Measurements from ENCODE around the gene FILIP1.
"Not testable (repeated sequence)": the region's sequence is repeated elsewhere in the genome, so short reads cannot be mapped to it uniquely, and the experiment has no call there.

Gene FILIP1

DNA sequence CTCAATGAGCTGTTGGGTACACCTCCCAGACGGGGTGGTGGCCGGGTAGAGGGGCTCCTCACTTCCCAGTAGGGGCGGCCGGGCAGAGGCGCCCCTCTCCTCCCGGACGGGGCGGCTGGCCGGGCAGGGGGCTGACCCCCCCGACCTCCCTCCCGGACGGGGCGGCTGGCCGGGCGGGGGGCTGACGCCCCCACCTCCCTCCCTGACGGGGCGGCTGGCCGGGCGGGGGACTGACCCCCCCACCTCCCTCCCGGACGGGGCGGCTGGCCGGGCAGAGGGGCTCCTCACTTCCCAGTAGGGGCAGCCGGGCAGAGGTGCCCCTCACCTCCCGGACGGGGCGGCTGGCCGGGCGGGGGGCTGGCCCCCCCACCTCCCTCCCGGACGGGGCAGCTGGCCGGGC is 52.1 kb downstream of the FILIP1 start:
- H3K27ac ChIP-seq (ENCODE audit: insufficient read depth, low read length, poor library complexity, severe bottlenecking); H3K4me3 ChIP-seq (ENCODE audit: insufficient read depth, low read depth, low read length, poor library complexity, severe bottlenecking); H3K36me3 ChIP-seq (ENCODE audit: control insufficient read depth, insufficient read depth, low read length); H3K4me1 ChIP-seq (ENCODE audit: control insufficient read depth, insufficient read depth, low read length, poor library complexity, severe bottlenecking); H3K9me3 ChIP-seq (ENCODE audit: control insufficient read depth, low read length); DNase-seq; H3K27me3 ChIP-seq (replicated peaks; ENCODE audit: control insufficient read depth, insufficient read depth, low read length, poor library complexity, severe bottlenecking): not testable (repeated sequence)

DNA sequence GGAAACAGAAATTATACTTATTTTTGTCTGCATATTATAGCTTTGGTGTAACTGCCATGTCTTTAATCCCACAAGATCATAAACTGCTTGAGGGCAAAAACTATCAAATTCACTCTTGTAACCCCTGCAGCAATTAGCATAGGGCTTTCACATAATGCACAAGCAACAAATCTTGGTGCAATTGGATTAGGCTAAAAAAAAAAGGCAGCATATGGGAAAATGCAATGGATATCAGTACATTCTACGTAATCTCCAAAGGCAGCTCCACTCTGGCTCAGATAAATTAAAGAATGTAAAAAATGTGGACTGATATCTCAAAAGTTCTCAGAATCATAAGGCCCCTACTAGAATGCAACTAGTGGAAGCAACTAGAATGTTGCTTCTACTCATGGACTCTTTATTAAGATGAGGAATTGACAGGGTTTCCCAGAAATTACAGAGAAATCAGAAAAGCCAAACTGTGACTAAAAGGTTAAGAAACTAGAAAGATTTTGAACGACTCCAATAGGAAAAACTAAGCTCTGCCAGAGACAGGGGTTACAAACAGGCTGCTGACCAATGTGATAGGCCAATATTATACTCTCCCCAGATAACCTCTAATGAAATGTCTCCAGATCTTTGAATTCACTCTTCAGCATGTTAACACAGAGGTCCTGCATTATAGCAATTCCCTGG is 55.0 kb downstream of the FILIP1 start:
- H3K27ac ChIP-seq (ENCODE audit: insufficient read depth, low read length, poor library complexity, severe bottlenecking): no peak overlapping the region
- H3K27me3 ChIP-seq (replicated peaks; ENCODE audit: control insufficient read depth, insufficient read depth, low read length, poor library complexity, severe bottlenecking): no peaks in the 10 kb centered on the region
- H3K4me3 ChIP-seq (ENCODE audit: insufficient read depth, low read depth, low read length, poor library complexity, severe bottlenecking): no peak overlapping the region
- no peak for DNase-seq
- no peaks in the 10 kb centered on the region for H3K36me3 ChIP-seq (ENCODE audit: control insufficient read depth, insufficient read depth, low read length)
- no peaks in the 10 kb centered on the region for H3K4me1 ChIP-seq (ENCODE audit: control insufficient read depth, insufficient read depth, low read length, poor library complexity, severe bottlenecking)
- H3K9me3 ChIP-seq (ENCODE audit: control insufficient read depth, low read length): no peaks in the 10 kb centered on the region

DNA sequence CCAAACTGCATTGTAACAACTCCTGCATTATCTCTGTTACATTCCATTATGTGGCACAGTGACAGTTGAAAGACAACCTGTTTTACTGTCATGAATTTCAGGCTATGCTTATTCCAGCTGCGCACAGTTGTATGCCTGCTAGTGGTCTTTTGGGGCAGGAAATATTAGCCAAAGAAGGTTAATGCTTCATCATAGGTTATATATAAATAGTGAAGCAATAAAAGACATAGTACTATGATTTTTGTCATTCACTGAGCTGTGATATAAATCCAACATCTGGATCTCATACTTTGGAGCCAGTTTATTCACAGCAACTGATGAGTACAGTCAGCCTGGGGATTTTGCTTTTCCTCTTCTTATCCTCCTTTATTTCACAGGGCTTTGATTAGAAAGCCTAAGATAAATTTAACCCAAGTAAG is 55.6 kb downstream of the FILIP1 start:
- H3K27me3 ChIP-seq (replicated peaks; ENCODE audit: control insufficient read depth, insufficient read depth, low read length, poor library complexity, severe bottlenecking): no peaks in the 10 kb centered on the region

DNA sequence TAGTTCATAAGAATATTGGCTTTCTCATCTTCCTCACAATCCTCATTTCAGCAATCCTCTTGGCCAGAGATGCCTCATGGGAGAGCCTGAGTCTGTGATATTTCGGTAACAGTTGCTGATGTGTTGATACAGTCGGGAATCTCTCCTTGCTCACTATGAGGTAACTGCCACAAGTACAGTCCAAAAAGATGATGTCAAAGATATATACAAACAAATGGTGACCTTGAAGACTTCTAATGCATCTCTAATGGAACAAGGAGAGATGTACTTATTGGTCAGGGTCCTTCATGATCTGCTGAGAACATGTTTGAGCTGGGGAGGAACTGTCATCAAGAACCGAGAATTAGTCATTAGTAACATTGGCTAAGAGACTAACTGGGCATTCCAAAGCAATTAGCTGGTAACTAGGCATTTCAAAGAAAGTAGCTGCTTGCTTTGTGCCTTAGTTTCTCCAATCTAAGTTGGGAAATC is 56.1 kb downstream of the FILIP1 start:
- Histone ChIP-seq H3K36me3 (ENCODE audit: control insufficient read depth, insufficient read depth, low read length) (no peaks in the 10 kb centered on the region), H3K27ac (ENCODE audit: insufficient read depth, low read length, poor library complexity, severe bottlenecking) (no peak overlapping the region), H3K9me3 (ENCODE audit: control insufficient read depth, low read length) (no peaks in the 10 kb centered on the region), H3K4me3 (ENCODE audit: insufficient read depth, low read depth, low read length, poor library complexity, severe bottlenecking) (no peak overlapping the region), H3K27me3 (replicated peaks; ENCODE audit: control insufficient read depth, insufficient read depth, low read length, poor library complexity, severe bottlenecking) (no peaks in the 10 kb centered on the region), H3K4me1 (ENCODE audit: control insufficient read depth, insufficient read depth, low read length, poor library complexity, severe bottlenecking) (no peaks in the 10 kb centered on the region)
- no peak for DNase-seq

More for the DNA sequence above, 55.6 kb downstream of the FILIP1 start:
- no peak for DNase-seq
- Histone ChIP-seq H3K4me3 (ENCODE audit: insufficient read depth, low read depth, low read length, poor library complexity, severe bottlenecking) (no peak overlapping the region), H3K9me3 (ENCODE audit: control insufficient read depth, low read length) (no peaks in the 10 kb centered on the region), H3K4me1 (ENCODE audit: control insufficient read depth, insufficient read depth, low read length, poor library complexity, severe bottlenecking) (no peaks in the 10 kb centered on the region), H3K27ac (ENCODE audit: insufficient read depth, low read length, poor library complexity, severe bottlenecking) (no peak overlapping the region), H3K36me3 (ENCODE audit: control insufficient read depth, insufficient read depth, low read length) (no peaks in the 10 kb centered on the region)

DNA sequence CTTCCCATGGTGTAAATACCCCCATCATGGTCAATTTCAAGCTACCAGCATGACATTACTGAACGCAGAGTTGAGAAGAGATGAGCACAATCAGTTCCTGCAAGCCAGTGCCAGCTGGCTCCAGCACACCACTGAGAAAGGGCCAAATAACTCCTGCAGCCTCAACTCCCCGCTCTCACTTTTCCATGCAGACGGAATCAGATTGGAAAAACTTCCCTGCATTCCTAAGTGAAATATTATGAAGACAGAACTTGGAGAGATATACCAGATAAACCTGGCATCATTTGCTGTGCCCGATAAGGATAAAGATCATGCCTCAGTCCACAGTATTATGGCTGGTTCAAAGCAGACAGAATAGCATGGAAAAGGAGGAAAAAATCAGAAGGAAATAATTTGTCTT is 56.7 kb downstream of the FILIP1 start:
- Histone ChIP-seq H3K9me3 (ENCODE audit: control insufficient read depth, low read length) (no peaks in the 10 kb centered on the region), H3K36me3 (ENCODE audit: control insufficient read depth, insufficient read depth, low read length) (no peaks in the 10 kb centered on the region), H3K4me3 (ENCODE audit: insufficient read depth, low read depth, low read length, poor library complexity, severe bottlenecking) (no peak overlapping the region), H3K4me1 (ENCODE audit: control insufficient read depth, insufficient read depth, low read length, poor library complexity, severe bottlenecking) (no peaks in the 10 kb centered on the region), H3K27ac (ENCODE audit: insufficient read depth, low read length, poor library complexity, severe bottlenecking) (no peak overlapping the region), H3K27me3 (replicated peaks; ENCODE audit: control insufficient read depth, insufficient read depth, low read length, poor library complexity, severe bottlenecking) (no peaks in the 10 kb centered on the region)
- DNase-seq: no peak

DNA sequence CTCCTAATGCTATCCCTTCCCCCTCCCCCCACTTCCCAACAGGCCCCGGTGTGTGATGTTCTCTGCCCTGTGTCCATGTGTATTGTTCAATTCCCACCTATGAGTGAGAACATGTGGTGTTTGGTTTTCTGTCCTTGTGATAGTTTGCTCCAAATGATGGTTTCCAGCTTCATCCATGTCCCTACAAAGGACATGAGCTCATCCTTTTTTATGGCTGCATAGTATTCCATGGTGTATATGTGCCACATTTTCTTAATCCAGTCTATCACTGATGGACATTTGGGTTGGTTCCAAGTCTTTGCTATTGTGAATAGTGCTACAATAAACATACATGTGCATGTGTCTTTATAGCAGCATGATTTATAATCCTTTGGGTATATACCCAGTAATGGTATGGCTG is 60.8 kb downstream of the FILIP1 start:
- H3K4me1 ChIP-seq (ENCODE audit: control insufficient read depth, insufficient read depth, low read length, poor library complexity, severe bottlenecking); H3K4me3 ChIP-seq (ENCODE audit: insufficient read depth, low read depth, low read length, poor library complexity, severe bottlenecking); DNase-seq; H3K27ac ChIP-seq (ENCODE audit: insufficient read depth, low read length, poor library complexity, severe bottlenecking); H3K27me3 ChIP-seq (replicated peaks; ENCODE audit: control insufficient read depth, insufficient read depth, low read length, poor library complexity, severe bottlenecking); H3K36me3 ChIP-seq (ENCODE audit: control insufficient read depth, insufficient read depth, low read length); H3K9me3 ChIP-seq (ENCODE audit: control insufficient read depth, low read length): not testable (repeated sequence)

DNA sequence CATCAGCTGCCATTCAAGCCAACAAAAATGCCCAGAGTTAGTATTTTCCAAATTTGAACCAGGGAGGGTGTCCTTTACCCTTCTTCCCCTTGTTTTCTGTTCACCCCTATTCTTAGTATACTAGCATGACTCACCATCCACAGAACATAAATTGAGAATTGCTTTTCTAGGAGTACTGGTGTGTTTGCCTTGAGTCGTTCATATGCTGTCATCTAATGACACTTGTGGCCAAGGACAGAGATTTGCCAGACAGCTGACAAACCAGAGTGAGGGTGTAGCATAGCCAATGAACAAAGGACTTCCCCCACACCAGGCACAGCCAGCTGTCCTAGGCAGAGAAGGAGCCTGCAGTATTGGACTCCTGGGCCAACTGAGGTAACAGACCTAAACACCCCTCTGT is 62.2 kb downstream of the FILIP1 start:
- no peak for DNase-seq
- H3K4me3 ChIP-seq (ENCODE audit: insufficient read depth, low read depth, low read length, poor library complexity, severe bottlenecking): no peak overlapping the region
- no peak overlapping the region for H3K27ac ChIP-seq (ENCODE audit: insufficient read depth, low read length, poor library complexity, severe bottlenecking)
- no peaks in the 10 kb centered on the region for H3K36me3 ChIP-seq (ENCODE audit: control insufficient read depth, insufficient read depth, low read length)
- no peaks in the 10 kb centered on the region for H3K4me1 ChIP-seq (ENCODE audit: control insufficient read depth, insufficient read depth, low read length, poor library complexity, severe bottlenecking)
- H3K9me3 ChIP-seq (ENCODE audit: control insufficient read depth, low read length): no peaks in the 10 kb centered on the region
- H3K27me3 ChIP-seq (replicated peaks; ENCODE audit: control insufficient read depth, insufficient read depth, low read length, poor library complexity, severe bottlenecking): no peaks in the 10 kb centered on the region

DNA sequence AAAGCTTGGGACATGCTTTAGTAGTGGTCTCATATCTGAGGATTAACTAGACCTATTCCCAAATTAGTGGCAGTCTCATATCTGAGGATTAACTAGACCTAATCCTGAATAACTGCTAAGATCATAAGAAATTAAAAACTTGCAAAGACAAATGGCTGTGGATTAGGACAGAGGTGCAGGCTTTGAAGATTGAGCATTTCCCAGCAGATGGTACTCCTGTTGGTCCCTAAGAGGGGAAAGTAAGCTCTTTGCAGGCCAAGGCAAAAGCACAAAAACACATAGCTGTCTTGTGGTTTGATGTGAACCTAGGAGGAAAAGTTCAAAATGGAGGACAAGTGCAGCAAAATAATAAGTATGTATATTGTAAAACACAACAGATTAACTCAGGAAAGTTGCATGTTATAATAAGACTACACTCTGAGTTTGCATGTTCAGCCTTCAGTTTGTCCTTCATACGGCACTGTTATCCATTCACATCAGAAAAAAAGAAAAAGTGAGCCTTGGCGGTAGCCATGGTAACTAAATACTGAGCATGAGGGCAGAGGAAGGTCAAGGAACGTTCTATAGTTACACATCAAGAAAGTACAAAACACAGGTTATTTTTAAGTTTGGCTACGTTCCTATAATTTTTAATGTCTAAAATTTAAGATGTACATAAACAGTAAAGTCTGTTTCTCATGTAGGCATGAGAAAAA is 62.8 kb downstream of the FILIP1 start:
- H3K36me3 ChIP-seq (ENCODE audit: control insufficient read depth, insufficient read depth, low read length): no peaks in the 10 kb centered on the region
- no peaks in the 10 kb centered on the region for H3K4me1 ChIP-seq (ENCODE audit: control insufficient read depth, insufficient read depth, low read length, poor library complexity, severe bottlenecking)
- no peaks in the 10 kb centered on the region for H3K9me3 ChIP-seq (ENCODE audit: control insufficient read depth, low read length)
- no peak for DNase-seq
- no peaks in the 10 kb centered on the region for H3K27me3 ChIP-seq (replicated peaks; ENCODE audit: control insufficient read depth, insufficient read depth, low read length, poor library complexity, severe bottlenecking)
- no peak overlapping the region for H3K27ac ChIP-seq (ENCODE audit: insufficient read depth, low read length, poor library complexity, severe bottlenecking)
- H3K4me3 ChIP-seq (ENCODE audit: insufficient read depth, low read depth, low read length, poor library complexity, severe bottlenecking): no peak overlapping the region

DNA sequence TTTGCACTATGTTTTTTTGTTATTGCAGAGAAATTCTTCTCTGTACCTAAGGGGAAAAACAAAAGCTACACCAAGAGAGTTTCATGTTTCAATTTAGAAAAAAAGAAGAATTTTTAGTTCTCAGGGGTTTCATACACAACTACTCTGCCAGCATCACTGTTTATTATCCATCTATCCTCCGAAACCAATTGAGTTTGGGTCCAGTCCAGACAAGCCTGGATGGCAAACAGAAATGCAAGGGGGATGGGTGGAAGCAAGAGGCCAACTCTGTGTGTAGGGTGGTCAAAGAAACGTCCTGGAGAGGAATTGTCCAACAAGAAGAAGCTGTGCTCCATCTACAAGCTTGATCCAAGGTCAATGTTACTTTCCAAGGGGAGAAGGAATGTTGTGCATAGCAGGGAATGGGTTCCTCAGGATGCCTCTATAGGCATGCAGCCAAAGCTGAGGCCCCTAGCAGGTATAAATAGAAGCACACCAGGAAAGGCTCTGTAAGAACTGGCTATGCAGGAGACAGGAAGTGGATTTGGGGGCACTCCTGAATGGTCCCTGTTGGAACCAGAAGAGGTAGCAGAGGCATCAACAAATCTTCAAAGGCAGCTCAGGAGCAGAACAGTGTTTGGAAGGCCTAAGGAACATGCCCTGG is 64.4 kb downstream of the FILIP1 start:
- DNase-seq: no peak
- Histone ChIP-seq H3K4me3 (ENCODE audit: insufficient read depth, low read depth, low read length, poor library complexity, severe bottlenecking) (no peak overlapping the region), H3K9me3 (ENCODE audit: control insufficient read depth, low read length) (no peaks in the 10 kb centered on the region), H3K36me3 (ENCODE audit: control insufficient read depth, insufficient read depth, low read length) (no peaks in the 10 kb centered on the region), H3K27ac (ENCODE audit: insufficient read depth, low read length, poor library complexity, severe bottlenecking) (no peak overlapping the region), H3K4me1 (ENCODE audit: control insufficient read depth, insufficient read depth, low read length, poor library complexity, severe bottlenecking) (no peaks in the 10 kb centered on the region), H3K27me3 (replicated peaks; ENCODE audit: control insufficient read depth, insufficient read depth, low read length, poor library complexity, severe bottlenecking) (no peaks in the 10 kb centered on the region)

DNA sequence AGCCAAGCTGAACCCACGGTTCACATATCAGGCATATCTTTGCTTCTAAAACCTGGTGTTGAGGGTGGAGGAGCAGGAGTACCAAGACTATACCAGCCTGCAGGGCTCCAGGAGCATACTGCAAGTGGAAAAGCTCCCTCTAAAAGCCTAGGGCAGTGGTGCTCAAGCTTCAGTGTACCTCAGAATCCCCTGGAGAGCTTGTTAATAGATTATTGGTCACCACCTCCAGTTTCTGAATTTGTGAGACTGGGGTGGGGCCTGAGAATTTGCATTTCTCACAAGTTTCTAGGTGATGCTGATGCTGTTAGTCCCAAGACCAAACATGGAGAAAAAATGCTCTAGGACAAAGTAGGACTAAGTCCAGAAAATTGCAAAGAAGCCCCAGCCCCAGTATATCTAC is 65.4 kb downstream of the FILIP1 start:
- Histone ChIP-seq H3K4me3 (ENCODE audit: insufficient read depth, low read depth, low read length, poor library complexity, severe bottlenecking) (no peak overlapping the region), H3K4me1 (ENCODE audit: control insufficient read depth, insufficient read depth, low read length, poor library complexity, severe bottlenecking) (no peaks in the 10 kb centered on the region), H3K36me3 (ENCODE audit: control insufficient read depth, insufficient read depth, low read length) (no peaks in the 10 kb centered on the region), H3K9me3 (ENCODE audit: control insufficient read depth, low read length) (no peaks in the 10 kb centered on the region), H3K27me3 (replicated peaks; ENCODE audit: control insufficient read depth, insufficient read depth, low read length, poor library complexity, severe bottlenecking) (no peaks in the 10 kb centered on the region), H3K27ac (ENCODE audit: insufficient read depth, low read length, poor library complexity, severe bottlenecking) (no peak overlapping the region)
- DNase-seq: no peak

Measured in effector memory CD4-positive, alpha-beta T cell (primary cell).